OCI-LY1 (cell line): ENCODE measurements around the gene ATF6.

Experiments used
- H2AFZ ChIP-seq: fragments of 200-600 bp; sonication (generic), shearing (Covaris generic); 2 replicates; pipeline ENCODE4 v1.6.0; 2014; ENCODE audit warnings: antibody characterized with exemption, mild to moderate bottlenecking, low read length
- H3F3A ChIP-seq: fragments of 200-600 bp; sonication (generic), shearing (Covaris generic); 2 replicates; pipeline ENCODE4 v1.6.0; 2014; ENCODE audit warnings: mild to moderate bottlenecking, antibody characterized with exemption, low read length, moderate library complexity; ENCODE audit not compliant: insufficient read depth
- H3K27ac ChIP-seq: fragments of 200-600 bp; sonication (generic); 2 replicates; pipeline ENCODE4 v1.5.1; 2014; ENCODE audit warnings: low read length, mixed run types, mild to moderate bottlenecking, low read depth; ENCODE audit not compliant: poor library complexity, severe bottlenecking
- H3K27me3 ChIP-seq: fragments of 200-600 bp; sonication (generic); 2 replicates; pipeline ENCODE4 v1.6.0; 2014; ENCODE audit warnings: antibody characterized with exemption, mild to moderate bottlenecking, low read length, moderate library complexity; ENCODE audit not compliant: insufficient read depth
- H3K36me3 ChIP-seq: fragments of 200-600 bp; sonication (generic); 2 replicates; pipeline ENCODE4 v1.6.1; 2014; ENCODE audit warnings: mild to moderate bottlenecking, antibody characterized with exemption, low read length, moderate library complexity, mixed read lengths; ENCODE audit not compliant: insufficient read depth
- H3K4me1 ChIP-seq: fragments of 200-600 bp; sonication (generic); 2 replicates; pipeline ENCODE4 v1.5.1; 2014; ENCODE audit warnings: mild to moderate bottlenecking, low read length, moderate library complexity; ENCODE audit not compliant: insufficient read depth, severe bottlenecking
- H3K4me2 ChIP-seq: fragments of 200-600 bp; sonication (generic), shearing (Covaris generic); 2 replicates; pipeline ENCODE4 v1.6.1; 2014; ENCODE audit warnings: low read length
- H3K4me3 ChIP-seq: fragments of 200-600 bp; sonication (generic); 2 replicates; pipeline ENCODE4 v1.5.1; 2014; ENCODE audit warnings: low read length, low read depth, mild to moderate bottlenecking, mixed read lengths; ENCODE audit not compliant: poor library complexity, severe bottlenecking
- H3K79me2 ChIP-seq: fragments of 200-600 bp; shearing (Covaris generic); 2 replicates; pipeline ENCODE4 v1.6.1; 2016; ENCODE audit warnings: mixed run types, low read length, mixed read lengths; ENCODE audit not compliant: insufficient read depth
- H3K9ac ChIP-seq: fragments of 200-600 bp; sonication (generic), shearing (Covaris generic); 2 replicates; pipeline ENCODE4 v1.6.1; 2014; ENCODE audit warnings: mild to moderate bottlenecking, low read length, mixed read lengths
- H3K9me2 ChIP-seq: fragments of 200-600 bp; sonication (generic), shearing (Covaris generic); 2 replicates; pipeline ENCODE4 v1.6.1; 2014; ENCODE audit warnings: low read depth, mild to moderate bottlenecking, low read length, mixed read lengths
- H3K9me3 ChIP-seq: fragments of 200-600 bp; shearing (Covaris generic); 2 replicates; pipeline ENCODE4 v1.6.1; 2014; ENCODE audit warnings: low read length, mixed read lengths
- H4K20me1 ChIP-seq: fragments of 200-600 bp; sonication (generic), shearing (Covaris generic); 2 replicates; pipeline ENCODE4 v1.6.0; 2016; ENCODE audit warnings: mild to moderate bottlenecking, low read length; ENCODE audit not compliant: insufficient read depth
- EZH2 ChIP-seq: fragments of 200-600 bp; sonication (generic), shearing (Covaris generic); IDR thresholded peaks from 2 replicates; pipeline ENCODE4 v1.8.0; 2017; ENCODE audit warnings: borderline replicate concordance, mixed run types, mild to moderate bottlenecking, antibody characterized with exemption, low read length, moderate library complexity, mixed read lengths
- TF ChIP-seq, protein P1 (sequence below): fragments of 200-600 bp; sonication (generic), shearing (Covaris generic); IDR thresholded peaks from 2 replicates; pipeline ENCODE4 v1.5.1; 2017; ENCODE audit warnings: mild to moderate bottlenecking, antibody characterized with exemption, low read length, moderate library complexity, mixed read lengths

ATF6 gene

DNA sequence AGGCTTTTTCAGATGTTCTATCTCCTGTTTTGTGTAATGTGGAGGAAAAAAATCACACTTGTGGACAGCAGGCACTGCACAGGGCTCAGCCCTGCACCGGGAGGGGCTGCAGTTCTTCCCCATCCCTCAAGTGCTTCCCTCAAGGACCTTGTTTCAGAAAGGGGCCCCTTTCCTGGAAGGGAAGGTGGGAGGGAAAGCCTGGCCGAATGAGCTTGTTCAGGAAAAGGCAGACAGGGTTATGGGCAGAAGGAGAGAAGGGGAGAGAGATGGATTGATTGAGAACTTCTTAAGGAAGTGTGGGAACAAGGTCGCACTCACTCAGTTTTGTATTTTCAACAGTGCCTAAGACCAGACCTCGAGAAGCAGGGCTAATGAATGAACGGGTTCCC lies 216.4 kb downstream of the ATF6 start:
- H3K9me2 ChIP-seq, result no peaks in the 10 kb centered on the region
- TF ChIP-seq, protein P1, sequence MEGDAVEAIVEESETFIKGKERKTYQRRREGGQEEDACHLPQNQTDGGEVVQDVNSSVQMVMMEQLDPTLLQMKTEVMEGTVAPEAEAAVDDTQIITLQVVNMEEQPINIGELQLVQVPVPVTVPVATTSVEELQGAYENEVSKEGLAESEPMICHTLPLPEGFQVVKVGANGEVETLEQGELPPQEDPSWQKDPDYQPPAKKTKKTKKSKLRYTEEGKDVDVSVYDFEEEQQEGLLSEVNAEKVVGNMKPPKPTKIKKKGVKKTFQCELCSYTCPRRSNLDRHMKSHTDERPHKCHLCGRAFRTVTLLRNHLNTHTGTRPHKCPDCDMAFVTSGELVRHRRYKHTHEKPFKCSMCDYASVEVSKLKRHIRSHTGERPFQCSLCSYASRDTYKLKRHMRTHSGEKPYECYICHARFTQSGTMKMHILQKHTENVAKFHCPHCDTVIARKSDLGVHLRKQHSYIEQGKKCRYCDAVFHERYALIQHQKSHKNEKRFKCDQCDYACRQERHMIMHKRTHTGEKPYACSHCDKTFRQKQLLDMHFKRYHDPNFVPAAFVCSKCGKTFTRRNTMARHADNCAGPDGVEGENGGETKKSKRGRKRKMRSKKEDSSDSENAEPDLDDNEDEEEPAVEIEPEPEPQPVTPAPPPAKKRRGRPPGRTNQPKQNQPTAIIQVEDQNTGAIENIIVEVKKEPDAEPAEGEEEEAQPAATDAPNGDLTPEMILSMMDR, result no peak
- TF ChIP-seq EZH2, result no peak
- H3K9ac ChIP-seq, result no peak overlapping the region
- H3F3A ChIP-seq, result no peaks in the 10 kb centered on the region
- H3K27ac ChIP-seq, result no peak overlapping the region
- no peaks in the 10 kb centered on the region; the same call in 1 of the 2 replicates for H3K27me3 ChIP-seq
- H2AFZ ChIP-seq, result no peak overlapping the region
- H4K20me1 ChIP-seq, result no peaks in the 10 kb centered on the region
- no peak overlapping the region for H3K4me3 ChIP-seq
- no peaks in the 10 kb centered on the region for H3K79me2 ChIP-seq
- H3K4me2 ChIP-seq, result no peak overlapping the region
- H3K4me1 ChIP-seq, result no peaks in the 10 kb centered on the region
- no peaks in the 10 kb centered on the region for H3K9me3 ChIP-seq
- H3K36me3 ChIP-seq, result no peaks in the 10 kb centered on the region

DNA sequence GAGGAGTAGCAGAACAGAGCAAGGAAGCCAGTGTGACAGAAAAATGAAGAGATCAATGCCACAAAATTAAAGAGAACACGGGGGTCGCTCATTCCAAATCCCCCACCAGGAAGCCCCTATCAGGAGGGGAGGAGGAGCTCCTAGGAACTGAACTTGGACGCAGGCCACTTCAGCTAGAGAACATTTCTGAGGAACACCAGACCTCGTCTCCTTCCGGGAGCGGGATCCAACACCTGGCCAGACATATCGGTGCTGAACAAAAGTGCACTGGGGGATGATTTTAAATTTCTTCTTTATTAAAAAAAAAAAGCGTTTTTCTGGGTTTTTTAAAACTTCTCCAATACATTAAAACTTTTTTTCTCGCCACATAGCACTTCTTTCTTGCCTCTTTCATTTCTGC lies 216.8 kb downstream of the ATF6 start:
- Histone ChIP-seq H3K79me2 (no peaks in the 10 kb centered on the region), H4K20me1 (no peaks in the 10 kb centered on the region), H3K4me2 (no peak overlapping the region), H2AFZ (no peak overlapping the region), H3F3A (no peaks in the 10 kb centered on the region), H3K9me2 (no peaks in the 10 kb centered on the region), H3K4me1 (no peaks in the 10 kb centered on the region), H3K36me3 (no peaks in the 10 kb centered on the region), H3K9ac (no peak overlapping the region), H3K27me3 (no peaks in the 10 kb centered on the region; the same call in 1 of the 2 replicates), H3K4me3 (no peak overlapping the region), H3K27ac (no peak overlapping the region), H3K9me3 (no peaks in the 10 kb centered on the region)
- TF ChIP-seq EZH2, result no peak

DNA sequence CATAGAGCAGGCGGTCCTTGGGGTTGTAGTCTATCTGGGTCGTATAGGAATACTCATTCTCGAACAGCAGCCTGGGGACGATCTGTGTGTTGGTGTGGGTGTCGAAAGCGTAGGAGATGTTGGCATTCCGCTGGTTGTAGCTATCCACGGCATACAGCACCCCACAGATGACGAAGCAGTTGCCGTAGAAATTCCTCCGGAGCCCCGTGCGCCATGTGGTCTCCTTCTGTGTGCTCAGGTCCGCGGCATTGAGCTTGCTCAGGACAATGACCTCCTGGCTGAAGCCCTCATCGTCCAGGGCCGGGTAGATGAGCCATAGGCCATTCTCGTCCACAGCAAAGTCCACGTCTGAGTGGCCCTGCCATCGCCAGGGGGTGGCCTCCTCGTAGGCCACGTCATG lies 217.6 kb downstream of the ATF6 start:
- Histone ChIP-seq H3K4me2 (no peak overlapping the region), H3K9me2 (no peaks in the 10 kb centered on the region), H2AFZ (no peak overlapping the region), H3K4me1 (no peaks in the 10 kb centered on the region), H3K4me3 (no peak overlapping the region), H3K36me3 (no peaks in the 10 kb centered on the region), H3K27me3 (no peaks in the 10 kb centered on the region; the same call in 1 of the 2 replicates), H3F3A (no peaks in the 10 kb centered on the region), H3K9me3 (no peaks in the 10 kb centered on the region), H3K79me2 (no peaks in the 10 kb centered on the region), H3K27ac (no peak overlapping the region), H4K20me1 (no peaks in the 10 kb centered on the region), H3K9ac (no peak overlapping the region)
- TF ChIP-seq, protein P1, result no peak
- TF ChIP-seq EZH2, result no peak

DNA sequence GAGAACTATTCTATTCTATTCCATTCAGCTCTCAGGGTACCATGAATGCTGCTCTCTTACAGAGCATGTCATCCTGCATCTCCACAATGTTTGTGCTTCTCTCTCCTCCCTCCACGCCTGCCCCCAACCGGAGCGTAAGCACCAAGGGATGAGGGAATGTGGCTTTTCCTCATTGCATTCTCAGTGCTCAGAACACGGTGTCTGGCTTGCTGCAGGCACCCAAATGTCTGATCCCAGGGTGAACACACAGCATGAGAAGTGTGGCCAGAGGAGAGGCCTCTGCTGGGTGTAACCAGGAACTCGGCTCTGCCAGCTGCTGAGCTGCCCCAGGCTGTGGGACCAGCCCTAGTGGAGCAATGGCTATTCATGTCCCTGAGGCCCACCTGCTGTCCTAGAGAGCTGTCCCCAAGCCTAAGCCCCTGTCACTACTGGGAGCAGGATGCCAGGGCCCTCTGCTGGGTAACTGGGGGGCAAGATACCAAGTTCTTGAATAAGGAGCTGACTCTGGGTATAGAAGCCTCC lies 219.2 kb downstream of the ATF6 start:
- Histone ChIP-seq H3K27ac (no peak overlapping the region), H3K79me2 (no peaks in the 10 kb centered on the region), H3K9me2 (no peaks in the 10 kb centered on the region), H4K20me1 (no peaks in the 10 kb centered on the region), H3K4me2 (no peak overlapping the region), H2AFZ (no peak overlapping the region), H3K9ac (no peak overlapping the region), H3F3A (no peaks in the 10 kb centered on the region), H3K27me3 (no peaks in the 10 kb centered on the region; the same call in 1 of the 2 replicates), H3K4me1 (no peaks in the 10 kb centered on the region), H3K9me3 (no peaks in the 10 kb centered on the region), H3K36me3 (no peaks in the 10 kb centered on the region), H3K4me3 (no peak overlapping the region)
- TF ChIP-seq, protein P1, result no peak
- no peak for TF ChIP-seq EZH2
